AG10803 (cell line): ENCODE results near the gene FAM83D.

Experiments used
- DNase-seq: peaks from one replicate; pipeline ENCODE4 v3.0.0; 2010; ENCODE audit warnings: low read depth
- H3K4me3 ChIP-seq: 2 replicates; pipeline ENCODE4 v1.5.1; 2011; ENCODE audit warnings: mild to moderate bottlenecking, low read length, control low read depth
- CTCF ChIP-seq: conservative IDR thresholded peaks from 2 replicates; pipeline ENCODE4 v1.5.1; 2011; ENCODE audit warnings: mild to moderate bottlenecking, low read length, control low read depth, inconsistent platforms

FAM83D gene

GRCh38 chr20:38883081-38883980, 42.9 kb upstream of the FAM83D start:
- TF ChIP-seq CTCF: no peak
- DNase-seq: peak; percentile 17
- H3K4me3 ChIP-seq: no peak overlapping the region

GRCh38 chr20:38883981-38884733, 42.1 kb upstream of the FAM83D start:
- no peak for DNase-seq
- TF ChIP-seq CTCF: no peak
- H3K4me3 ChIP-seq: no peak overlapping the region

- TF ChIP-seq CTCF: no peak
- no peak for DNase-seq
- no peak overlapping the region for H3K4me3 ChIP-seq
Measured at GRCh38 chr20:38885357-38885756, 40.9 kb upstream of the FAM83D start.

GRCh38 chr20:38888059-38888831, 38.0 kb upstream of the FAM83D start:
- no peak for DNase-seq
- H3K4me3 ChIP-seq: no peak overlapping the region
- TF ChIP-seq CTCF: no peak

- no peak for DNase-seq
- H3K4me3 ChIP-seq: no peak overlapping the region
- no peak for TF ChIP-seq CTCF
Measured at GRCh38 chr20:38889050-38889449, 37.2 kb upstream of the FAM83D start.

- TF ChIP-seq CTCF: no peak
- no peak for DNase-seq
- no peak overlapping the region for H3K4me3 ChIP-seq
Measured at GRCh38 chr20:38889792-38890496, 36.3 kb upstream of the FAM83D start.
